ENCODE data around the gene FMNL1.

FMNL1 gene

GRCh38 chr17:45288825-45289224 is 67.1 kb downstream of the FMNL1 start:
- H3K9me3 ChIP-seq (ENCODE audit: insufficient read depth, low read length) = no peaks in the 10 kb centered on the region
- H3K4me3 ChIP-seq (ENCODE audit: insufficient read length, low read depth) = no peak overlapping the region
- no peaks in the 10 kb centered on the region for H3K27me3 ChIP-seq (ENCODE audit: insufficient read depth, insufficient read length)
- peaks cover 12% of the 10 kb centered on the region for H3K4me1 ChIP-seq (ENCODE audit: insufficient read depth, insufficient read length)
- no peak overlapping the region for H3K9ac ChIP-seq (ENCODE audit: insufficient read length, low read depth)
- DNase-seq (ENCODE audit: low read depth, low spot score) = no peak
- peaks cover 87% of the 10 kb centered on the region for H3K36me3 ChIP-seq (ENCODE audit: insufficient read depth, insufficient read length, low read length)
- no peak for TF ChIP-seq SUZ12 (IDR thresholded peaks at IDR 0.05; ENCODE audit: extremely low read depth, insufficient read depth, insufficient read length)
- no peak for TF ChIP-seq ZNF274 (IDR thresholded peaks at IDR 0.05; ENCODE audit: low read depth, low read length)
- no peak for TF ChIP-seq YY1 (IDR thresholded peaks at IDR 0.05; ENCODE audit: insufficient read depth, insufficient read length)

- no peak overlapping the region for H3K9ac ChIP-seq (ENCODE audit: insufficient read length, low read depth)
- no peaks in the 10 kb centered on the region for H3K9me3 ChIP-seq (ENCODE audit: insufficient read depth, low read length)
- peaks cover 15% of the 10 kb centered on the region for H3K4me1 ChIP-seq (ENCODE audit: insufficient read depth, insufficient read length)
- no peaks in the 10 kb centered on the region for H3K27me3 ChIP-seq (ENCODE audit: insufficient read depth, insufficient read length)
- DNase-seq (ENCODE audit: low read depth, low spot score) = no peak
- H3K36me3 ChIP-seq (ENCODE audit: insufficient read depth, insufficient read length, low read length) = peaks cover 81% of the 10 kb centered on the region
- H3K4me3 ChIP-seq (ENCODE audit: insufficient read length, low read depth) = no peak overlapping the region
- TF ChIP-seq ZNF274 (IDR thresholded peaks at IDR 0.05; ENCODE audit: low read depth, low read length) = no peak
- no peak for TF ChIP-seq SUZ12 (IDR thresholded peaks at IDR 0.05; ENCODE audit: extremely low read depth, insufficient read depth, insufficient read length)
- TF ChIP-seq YY1 (IDR thresholded peaks at IDR 0.05; ENCODE audit: insufficient read depth, insufficient read length) = no peak
These were observed 67.9 kb downstream of the FMNL1 start for GRCh38 chr17:45289301-45290268.

GRCh38 chr17:45290269-45290765 is 68.6 kb downstream of the FMNL1 start:
- Histone ChIP-seq H3K9ac (ENCODE audit: insufficient read length, low read depth) (no peak overlapping the region), H3K4me3 (ENCODE audit: insufficient read length, low read depth) (no peak overlapping the region), H3K27me3 (ENCODE audit: insufficient read depth, insufficient read length) (no peaks in the 10 kb centered on the region), H3K9me3 (ENCODE audit: insufficient read depth, low read length) (no peaks in the 10 kb centered on the region), H3K36me3 (ENCODE audit: insufficient read depth, insufficient read length, low read length) (peaks cover 80% of the 10 kb centered on the region), H3K4me1 (ENCODE audit: insufficient read depth, insufficient read length) (peaks cover 15% of the 10 kb centered on the region)
- TF ChIP-seq ZNF274 (IDR thresholded peaks at IDR 0.05; ENCODE audit: low read depth, low read length) (no peak), YY1 (IDR thresholded peaks at IDR 0.05; ENCODE audit: insufficient read depth, insufficient read length) (no peak)
- no peak for DNase-seq (ENCODE audit: low read depth, low spot score)

GRCh38 chr17:45291171-45291805 is 69.6 kb downstream of the FMNL1 start:
- Histone ChIP-seq H3K4me3 (ENCODE audit: insufficient read length, low read depth) (no peak overlapping the region), H3K4me1 (ENCODE audit: insufficient read depth, insufficient read length) (peaks cover 15% of the 10 kb centered on the region), H3K36me3 (ENCODE audit: insufficient read depth, insufficient read length, low read length) (peaks cover 79% of the 10 kb centered on the region), H3K9ac (ENCODE audit: insufficient read length, low read depth) (no peak overlapping the region), H3K9me3 (ENCODE audit: insufficient read depth, low read length) (no peaks in the 10 kb centered on the region), H3K27me3 (ENCODE audit: insufficient read depth, insufficient read length) (no peaks in the 10 kb centered on the region)
- DNase-seq (ENCODE audit: low read depth, low spot score) = no peak
- TF ChIP-seq YY1 (IDR thresholded peaks at IDR 0.05; ENCODE audit: insufficient read depth, insufficient read length) = no peak
- no peak for TF ChIP-seq SUZ12 (IDR thresholded peaks at IDR 0.05; ENCODE audit: extremely low read depth, insufficient read depth, insufficient read length)
- no peak for TF ChIP-seq ZNF274 (IDR thresholded peaks at IDR 0.05; ENCODE audit: low read depth, low read length)

GRCh38 chr17:45292696-45293412 is 71.2 kb downstream of the FMNL1 start:
- Histone ChIP-seq H3K4me1 (ENCODE audit: insufficient read depth, insufficient read length) (peaks cover 15% of the 10 kb centered on the region), H3K4me3 (ENCODE audit: insufficient read length, low read depth) (no peak overlapping the region), H3K36me3 (ENCODE audit: insufficient read depth, insufficient read length, low read length) (peaks cover 68% of the 10 kb centered on the region), H3K27me3 (ENCODE audit: insufficient read depth, insufficient read length) (no peaks in the 10 kb centered on the region), H3K9ac (ENCODE audit: insufficient read length, low read depth) (no peak overlapping the region), H3K9me3 (ENCODE audit: insufficient read depth, low read length) (no peaks in the 10 kb centered on the region)
- TF ChIP-seq SUZ12 (IDR thresholded peaks at IDR 0.05; ENCODE audit: extremely low read depth, insufficient read depth, insufficient read length) (no peak), ZNF274 (IDR thresholded peaks at IDR 0.05; ENCODE audit: low read depth, low read length) (no peak), YY1 (IDR thresholded peaks at IDR 0.05; ENCODE audit: insufficient read depth, insufficient read length) (no peak)
- DNase-seq (ENCODE audit: low read depth, low spot score) = no peak

- Histone ChIP-seq H3K9ac (ENCODE audit: insufficient read length, low read depth) (no peak overlapping the region), H3K36me3 (ENCODE audit: insufficient read depth, insufficient read length, low read length) (peaks cover 63% of the 10 kb centered on the region), H3K9me3 (ENCODE audit: insufficient read depth, low read length) (no peaks in the 10 kb centered on the region), H3K4me1 (ENCODE audit: insufficient read depth, insufficient read length) (peaks cover 15% of the 10 kb centered on the region), H3K4me3 (ENCODE audit: insufficient read length, low read depth) (no peak overlapping the region), H3K27me3 (ENCODE audit: insufficient read depth, insufficient read length) (no peaks in the 10 kb centered on the region)
- no peak for DNase-seq (ENCODE audit: low read depth, low spot score)
- TF ChIP-seq YY1 (IDR thresholded peaks at IDR 0.05; ENCODE audit: insufficient read depth, insufficient read length) (no peak), SUZ12 (IDR thresholded peaks at IDR 0.05; ENCODE audit: extremely low read depth, insufficient read depth, insufficient read length) (no peak), ZNF274 (IDR thresholded peaks at IDR 0.05; ENCODE audit: low read depth, low read length) (no peak)
These were observed 71.9 kb downstream of the FMNL1 start for GRCh38 chr17:45293413-45294211.
